Measurements from ENCODE around the gene TRIM37.

- TF ChIP-seq POLR2A (IDR thresholded peaks at IDR 0.05) (no peak), CTCF (IDR thresholded peaks at IDR 0.05) (peak; percentile 90 to 98 (median 96))
These were observed 102.2 kb downstream of the TRIM37 start for GRCh38 chr17:59004338-59005111.
